ENCODE results near the gene TNFRSF4. TPM values are rescaled to one million over a fixed set of nuclear protein-coding genes. Genes with fewer than 3 reads are reported as not detected.

Gene TNFRSF4
- total and polyA plus RNA-seq, 10 donors: 6.6 to 23.4 (median 13.6) TPM

DNA sequence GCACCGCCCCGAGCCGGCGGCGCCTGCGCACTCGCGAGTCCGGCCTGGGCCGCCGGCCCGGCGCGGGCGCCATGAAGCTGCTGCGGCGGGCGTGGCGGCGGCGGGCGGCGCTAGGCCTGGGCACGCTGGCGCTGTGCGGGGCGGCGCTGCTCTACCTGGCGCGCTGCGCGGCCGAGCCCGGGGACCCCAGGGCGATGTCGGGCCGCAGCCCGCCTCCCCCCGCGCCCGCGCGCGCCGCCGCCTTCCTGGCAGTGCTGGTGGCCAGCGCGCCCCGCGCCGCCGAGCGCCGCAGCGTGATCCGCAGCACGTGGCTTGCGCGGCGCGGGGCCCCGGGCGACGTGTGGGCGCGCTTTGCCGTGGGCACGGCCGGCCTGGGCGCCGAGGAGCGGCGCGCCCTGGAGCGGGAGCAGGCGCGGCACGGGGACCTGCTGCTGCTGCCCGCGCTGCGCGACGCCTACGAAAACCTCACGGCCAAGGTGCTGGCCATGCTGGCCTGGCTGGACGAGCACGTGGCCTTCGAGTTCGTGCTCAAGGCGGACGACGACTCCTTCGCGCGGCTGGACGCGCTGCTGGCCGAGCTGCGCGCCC, 18.3 kb upstream of the TNFRSF4 start, which contains the start of gene B3GALT6:
B3GALT6 (plus strand) TSS at position 30 of the 588 bp plus-strand sequence; CDS start at position 72, 42 bp downstream.
- H3K4me3 ChIP-seq: peak within 1 kb of the TSS; percentile 90 to 100 (median 96)
- peaks cover 13 to 76% (median 53%) of the 10 kb centered on the region in 6 donors for H3K4me1 ChIP-seq
- no peaks in the 10 kb centered on the region for H3K9me3 ChIP-seq
- no peak for DNase-seq
- 0 to 62% (median 8%) methylated on average over 4 to 100 of the region's 100 CpGs for WGBS, 5 donors
- H3K36me3 ChIP-seq: peaks cover 0 to 57% (median 32%) of the 10 kb centered on the region in 6 donors
- H3K27ac ChIP-seq: peak within 1 kb of the TSS; percentile 91 to 98 (median 94)
- intact Hi-C loops (cut with DNase I; ENCODE audit: low total_unique reads): no loop called here
- no peak for TF ChIP-seq POLR2AphosphoS5 (IDR thresholded peaks at IDR 0.05)
- TF ChIP-seq POLR2A (IDR thresholded peaks at IDR 0.05): peak in 1 of 3 donors; percentile 3
- peaks cover 0 to 11% (median 1%) of the 10 kb centered on the region in 7 donors for H3K27me3 ChIP-seq (replicated peaks in 1 of 7)

- TF ChIP-seq POLR2A (IDR thresholded peaks at IDR 0.05): peak in 1 of 3 donors; percentile 39
- peak; percentile 88 to 92 (median 89) for TF ChIP-seq POLR2AphosphoS5 (IDR thresholded peaks at IDR 0.05)
- TF ChIP-seq, protein P1, sequence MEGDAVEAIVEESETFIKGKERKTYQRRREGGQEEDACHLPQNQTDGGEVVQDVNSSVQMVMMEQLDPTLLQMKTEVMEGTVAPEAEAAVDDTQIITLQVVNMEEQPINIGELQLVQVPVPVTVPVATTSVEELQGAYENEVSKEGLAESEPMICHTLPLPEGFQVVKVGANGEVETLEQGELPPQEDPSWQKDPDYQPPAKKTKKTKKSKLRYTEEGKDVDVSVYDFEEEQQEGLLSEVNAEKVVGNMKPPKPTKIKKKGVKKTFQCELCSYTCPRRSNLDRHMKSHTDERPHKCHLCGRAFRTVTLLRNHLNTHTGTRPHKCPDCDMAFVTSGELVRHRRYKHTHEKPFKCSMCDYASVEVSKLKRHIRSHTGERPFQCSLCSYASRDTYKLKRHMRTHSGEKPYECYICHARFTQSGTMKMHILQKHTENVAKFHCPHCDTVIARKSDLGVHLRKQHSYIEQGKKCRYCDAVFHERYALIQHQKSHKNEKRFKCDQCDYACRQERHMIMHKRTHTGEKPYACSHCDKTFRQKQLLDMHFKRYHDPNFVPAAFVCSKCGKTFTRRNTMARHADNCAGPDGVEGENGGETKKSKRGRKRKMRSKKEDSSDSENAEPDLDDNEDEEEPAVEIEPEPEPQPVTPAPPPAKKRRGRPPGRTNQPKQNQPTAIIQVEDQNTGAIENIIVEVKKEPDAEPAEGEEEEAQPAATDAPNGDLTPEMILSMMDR (IDR thresholded peaks at IDR 0.05 in 8 of 11, conservative IDR thresholded peaks at IDR 0.05 in 3 of 11): peak in 3 of 11 experiments; percentile 6 to 37 (median 26)
- H3K4me1 ChIP-seq: peaks cover 13 to 78% (median 54%) of the 10 kb centered on the region in 6 donors
- 0 to 1% (median 0%) methylated on average over 25 to 99 of the region's 99 CpGs for WGBS, 5 donors
- peak; percentile 98 for DNase-seq
- intact Hi-C loops (cut with DNase I; ENCODE audit: low total_unique reads): no loop called here
- H3K27me3 ChIP-seq (replicated peaks in 1 of 7): peaks cover 0 to 4% (median 0%) of the 10 kb centered on the region in 7 donors
- H3K27ac ChIP-seq: peak within 1 kb of the TSS; percentile 91 to 98 (median 94)
- no peaks in the 10 kb centered on the region for H3K9me3 ChIP-seq
- H3K36me3 ChIP-seq: peaks cover 0 to 64% (median 39%) of the 10 kb centered on the region in 6 donors
- H3K4me3 ChIP-seq: peak within 1 kb of the TSS; percentile 90 to 100 (median 96)
Observed at GRCh38 chr1:1231400-1232207, 17.7 kb upstream of the TNFRSF4 start, which contains the start of gene SDF4. Gene SDF4 (minus strand): TSS chr1:1232001. CDS start chr1:1228772, 3,229 bp downstream.

DNA sequence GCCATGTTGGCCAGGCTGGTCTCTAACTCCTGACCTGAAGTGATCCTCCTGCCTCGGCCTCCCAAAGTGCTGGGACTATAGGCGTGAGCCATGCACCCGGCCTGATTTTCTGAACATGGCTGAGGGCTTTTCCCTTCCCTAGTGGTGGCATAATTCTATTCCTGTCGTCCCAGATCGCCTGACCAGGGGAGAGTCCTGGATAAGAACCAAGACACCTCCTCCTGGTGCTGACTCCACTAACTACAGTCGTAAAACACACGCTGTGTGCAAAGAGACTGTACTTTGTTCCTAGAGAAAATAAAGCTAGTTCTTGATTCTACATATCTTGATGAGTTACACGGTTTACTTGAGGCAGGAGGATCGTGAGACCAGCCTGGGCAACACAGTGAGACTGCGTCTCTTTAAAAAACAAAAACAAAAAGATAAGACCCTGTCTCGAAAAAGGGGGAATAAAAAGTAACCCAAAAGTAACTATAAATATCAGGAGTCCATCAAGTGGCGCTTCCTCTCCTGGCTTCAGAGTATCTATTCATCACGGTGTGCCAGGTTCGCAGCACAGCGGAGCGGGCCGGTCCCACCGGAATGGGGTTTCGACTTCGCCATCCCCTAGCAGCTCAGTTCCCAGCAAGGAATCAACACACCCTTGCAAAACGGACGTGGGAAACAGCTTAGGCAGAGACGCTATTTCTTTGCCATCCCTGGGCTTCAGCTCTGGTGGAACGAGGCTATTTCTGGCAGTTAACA, 16.9 kb upstream of the TNFRSF4 start:
- intact Hi-C loops (cut with DNase I; ENCODE audit: low total_unique reads): no loop called here
- no peak for DNase-seq
- H3K36me3 ChIP-seq: peaks cover 0 to 72% (median 47%) of the 10 kb centered on the region in 6 donors
- peak overlapping the region; percentile 91 to 98 (median 94) for H3K27ac ChIP-seq
- H3K4me1 ChIP-seq: peaks cover 13 to 86% (median 55%) of the 10 kb centered on the region in 6 donors
- no peaks in the 10 kb centered on the region for H3K27me3 ChIP-seq (replicated peaks in 1 of 7)
- no peaks in the 10 kb centered on the region for H3K9me3 ChIP-seq
- peak overlapping the region; percentile 90 to 100 (median 96) for H3K4me3 ChIP-seq
- TF ChIP-seq POLR2A (IDR thresholded peaks at IDR 0.05) (no peak), POLR2AphosphoS5 (IDR thresholded peaks at IDR 0.05) (no peak)
- TF ChIP-seq, protein P1 (IDR thresholded peaks at IDR 0.05 in 8 of 11, conservative IDR thresholded peaks at IDR 0.05 in 3 of 11): no peak
- WGBS, 5 donors: 15 to 22% (median 17%) methylated on average over 24 of the region's 24 CpGs

DNA sequence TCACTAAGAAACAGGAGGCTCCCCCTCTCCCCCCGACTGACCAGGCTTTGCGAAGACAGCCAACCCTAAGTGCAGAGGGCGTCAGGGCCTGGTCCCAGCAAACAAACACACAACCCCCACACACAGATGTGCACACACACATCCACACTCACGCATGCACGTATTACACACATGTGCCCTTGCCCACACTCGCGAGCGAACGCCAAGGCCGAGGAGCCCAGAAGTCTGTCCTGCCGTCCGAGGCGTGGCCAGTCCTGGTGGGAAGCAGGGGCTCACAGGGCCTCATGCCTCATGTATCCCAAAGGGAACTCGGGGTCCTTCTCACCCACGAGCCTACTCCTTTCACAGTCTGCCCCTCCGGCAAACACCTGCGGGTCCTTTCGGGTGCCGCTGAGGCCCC, 15.8 kb upstream of the TNFRSF4 start:
- no peak for DNase-seq
- intact Hi-C loops (cut with DNase I; ENCODE audit: low total_unique reads): no loop called here
- Histone ChIP-seq H3K4me1 (peaks cover 13 to 89% (median 52%) of the 10 kb centered on the region in 6 donors), H3K27me3 (replicated peaks in 1 of 7) (no peaks in the 10 kb centered on the region), H3K9me3 (no peaks in the 10 kb centered on the region), H3K27ac (no peak overlapping the region), H3K36me3 (peaks cover 0 to 73% (median 50%) of the 10 kb centered on the region in 6 donors), H3K4me3 (peak overlapping the region in 3 of 8 donors; percentile 97 to 100 (median 99))
- WGBS, 5 donors: 81 to 93% (median 90%) methylated on average over 19 of the region's 19 CpGs
- peak in 1 of 3 donors; percentile 28 for TF ChIP-seq POLR2AphosphoS5 (IDR thresholded peaks at IDR 0.05)
- TF ChIP-seq POLR2A (IDR thresholded peaks at IDR 0.05): no peak

All from spleen (tissue), 11 donors.